Dedifferentiated amniotic fluid mesenchymal stem cell (primary cell): ENCODE data around the gene USP36.

ENCODE experiments used
- DNase-seq: peaks from one replicate; pipeline ENCODE4 v3.0.0-alpha.2; 2016; ENCODE audit errors: extremely low spot score

The USP36 gene

DNA sequence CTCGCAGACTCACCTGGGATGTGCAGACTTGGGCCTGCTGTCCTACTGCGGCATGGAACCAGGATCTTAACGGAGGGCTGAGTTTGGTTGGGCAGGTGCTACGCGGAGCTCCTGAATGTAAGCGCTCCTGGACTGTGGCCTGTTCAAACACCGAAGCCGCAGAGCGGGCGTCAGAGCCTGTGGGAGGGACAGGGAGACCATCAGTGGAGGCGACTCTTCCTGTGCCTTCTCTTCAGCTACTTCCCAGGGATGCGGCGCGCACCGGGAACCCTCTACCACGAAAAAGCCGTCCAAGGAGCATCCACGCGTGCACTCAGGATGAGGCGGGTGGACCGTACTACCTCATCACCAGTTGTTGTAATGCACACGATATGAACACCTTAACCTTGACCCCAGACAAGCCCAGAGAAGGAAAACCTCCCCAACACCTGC, 2.0 kb downstream of the USP36 start:
- no peak for DNase-seq

DNA sequence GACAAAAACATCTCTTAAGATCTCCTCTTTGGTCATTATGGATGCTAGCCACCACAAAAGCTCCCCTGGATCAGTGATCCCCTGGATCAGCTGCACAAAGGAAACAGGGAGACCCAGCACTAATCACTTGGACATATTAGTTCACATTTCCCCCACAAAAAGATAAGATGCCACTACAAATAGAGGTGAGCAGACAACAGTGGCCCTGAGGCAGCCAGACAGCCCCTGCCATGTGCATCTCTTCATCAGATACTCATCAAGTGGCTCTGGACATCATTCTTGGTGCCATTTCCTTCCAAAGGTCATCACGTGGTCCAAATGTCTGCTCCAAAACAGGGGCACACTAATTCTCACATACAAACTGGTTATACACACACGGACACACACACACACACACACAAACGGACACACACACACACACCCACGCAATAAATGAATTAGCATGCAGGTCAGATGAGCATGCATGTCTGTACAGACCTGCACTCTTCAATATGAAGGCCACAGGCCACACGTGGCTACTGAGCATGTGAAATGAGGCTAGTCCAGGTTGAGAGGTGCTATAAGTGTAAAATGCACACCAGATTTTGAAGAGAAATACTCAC, 4.1 kb downstream of the USP36 start:
- no peak for DNase-seq

DNA sequence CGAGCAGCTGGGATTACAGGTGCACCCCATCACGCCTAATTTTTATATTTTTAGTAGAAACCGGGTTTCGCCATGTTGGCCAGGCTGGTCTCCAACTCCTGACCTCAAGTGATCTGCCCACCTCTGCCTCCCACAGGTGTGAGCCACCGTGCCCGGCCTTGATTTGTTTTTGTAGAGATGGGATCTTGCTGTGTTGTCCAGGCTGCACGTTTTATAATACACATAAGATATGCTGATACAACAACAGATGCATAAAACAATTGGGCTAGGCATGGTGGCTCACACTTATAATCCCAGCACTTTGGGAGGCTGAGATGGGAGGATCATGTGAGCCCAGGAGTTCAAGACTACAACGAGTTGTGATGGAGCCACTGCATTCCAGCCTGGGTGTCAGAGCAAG, 6.0 kb downstream of the USP36 start:
- no peak for DNase-seq

DNA sequence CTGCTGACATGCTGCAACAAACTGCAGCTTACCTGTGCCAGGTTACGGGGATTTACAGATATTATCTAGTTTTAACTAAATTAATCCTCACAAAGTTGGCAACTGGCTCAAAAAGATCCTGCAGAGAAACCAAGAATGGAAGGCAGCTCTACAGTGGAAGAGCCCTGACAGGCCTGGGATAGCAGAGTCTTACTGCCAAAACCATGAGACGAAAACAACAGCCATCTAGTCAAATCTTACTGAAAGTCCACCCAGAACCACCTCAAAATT, 8.1 kb downstream of the USP36 start:
- DNase-seq, result no peak

DNA sequence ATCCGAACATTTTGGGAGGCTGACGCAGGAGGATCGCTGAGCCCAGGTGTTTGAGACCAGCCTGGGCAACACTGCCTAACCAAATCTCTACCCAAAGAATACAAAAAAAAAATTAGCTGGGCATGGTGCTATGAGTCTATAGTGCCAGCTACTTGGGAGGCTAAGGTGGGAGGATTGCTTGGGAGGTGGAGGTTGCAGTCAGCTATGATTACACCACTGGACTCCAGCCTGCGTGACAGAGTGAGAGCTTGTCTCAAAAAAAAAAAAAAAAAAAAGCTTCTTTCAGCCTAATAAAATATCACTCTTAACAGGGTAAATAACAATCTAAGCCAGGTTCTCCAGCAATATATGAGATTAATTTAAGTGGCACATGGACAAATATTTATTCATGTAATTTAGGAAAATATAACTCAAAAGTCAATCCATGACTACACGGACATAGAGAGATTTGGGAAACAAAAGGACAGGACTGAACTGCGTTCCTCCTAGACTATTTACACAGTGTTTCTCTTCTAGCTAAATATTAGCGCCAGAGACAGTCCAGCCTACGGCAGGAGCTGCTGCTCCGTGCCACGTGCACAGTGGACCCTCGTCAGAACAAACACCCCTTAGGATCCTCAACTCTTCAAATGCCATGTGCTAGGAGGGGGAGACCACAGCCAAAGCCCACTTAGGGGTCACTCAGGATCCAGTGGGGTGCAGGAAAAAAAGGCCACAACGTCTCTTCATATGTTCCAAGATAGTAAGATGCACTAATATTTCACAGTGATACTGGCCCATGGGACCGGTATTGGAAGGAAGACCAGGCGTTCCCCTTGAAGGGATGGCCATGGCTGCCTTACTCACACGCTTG, 8.7 kb downstream of the USP36 start:
- no peak for DNase-seq

DNA sequence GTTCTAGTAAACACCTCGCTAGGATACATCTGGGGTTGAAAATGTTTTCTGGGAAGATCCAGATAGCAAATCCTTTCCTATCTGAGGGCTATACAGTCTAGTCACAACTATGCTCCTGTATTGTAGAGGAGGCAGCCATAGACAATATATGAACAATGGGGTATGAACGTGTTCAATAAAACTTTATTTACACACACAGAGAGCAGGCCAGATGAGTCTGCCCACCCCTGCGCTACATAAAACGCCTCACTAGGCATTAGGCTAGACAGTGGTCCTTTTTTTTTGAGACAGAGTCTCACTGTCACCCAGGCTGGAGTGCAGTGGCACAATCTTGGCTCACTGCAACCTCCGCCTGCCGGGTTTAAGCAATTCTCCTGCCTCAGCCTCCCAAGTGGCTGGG, 11.1 kb downstream of the USP36 start:
- no peak for DNase-seq

DNA sequence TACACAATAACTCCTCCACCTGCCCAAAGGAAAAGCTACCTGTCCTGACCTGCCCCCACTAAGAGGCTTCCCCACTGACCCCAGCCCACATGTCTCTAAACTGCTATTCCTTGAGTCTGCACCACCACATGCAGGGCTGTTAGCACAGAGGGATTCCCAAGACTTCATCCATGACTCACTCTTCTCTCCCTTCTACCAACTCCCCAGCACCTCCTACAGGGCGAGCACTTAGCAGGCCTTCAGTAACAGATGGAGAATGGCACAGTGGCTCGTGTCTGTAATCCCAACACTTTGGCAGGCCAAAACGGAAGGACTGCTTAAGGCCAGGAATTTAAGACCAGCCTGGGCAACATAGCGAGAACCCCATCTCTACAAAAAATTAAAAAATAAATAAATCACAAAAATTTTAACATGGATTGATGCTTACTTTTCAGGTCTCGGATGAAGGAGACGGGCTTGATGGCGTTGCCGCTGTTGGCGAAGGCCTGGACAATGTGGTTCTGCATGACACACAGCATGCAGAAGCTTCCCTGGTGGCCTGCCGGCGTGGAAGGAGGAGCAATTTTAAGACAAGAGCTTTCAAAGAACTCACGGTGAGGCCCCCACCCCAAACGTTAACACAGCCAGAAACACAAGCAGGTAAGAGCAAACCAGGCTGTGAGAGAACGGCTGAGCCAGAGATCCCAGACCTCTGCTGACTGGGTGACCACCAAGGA, 12.0 kb downstream of the USP36 start:
- no peak for DNase-seq

DNA sequence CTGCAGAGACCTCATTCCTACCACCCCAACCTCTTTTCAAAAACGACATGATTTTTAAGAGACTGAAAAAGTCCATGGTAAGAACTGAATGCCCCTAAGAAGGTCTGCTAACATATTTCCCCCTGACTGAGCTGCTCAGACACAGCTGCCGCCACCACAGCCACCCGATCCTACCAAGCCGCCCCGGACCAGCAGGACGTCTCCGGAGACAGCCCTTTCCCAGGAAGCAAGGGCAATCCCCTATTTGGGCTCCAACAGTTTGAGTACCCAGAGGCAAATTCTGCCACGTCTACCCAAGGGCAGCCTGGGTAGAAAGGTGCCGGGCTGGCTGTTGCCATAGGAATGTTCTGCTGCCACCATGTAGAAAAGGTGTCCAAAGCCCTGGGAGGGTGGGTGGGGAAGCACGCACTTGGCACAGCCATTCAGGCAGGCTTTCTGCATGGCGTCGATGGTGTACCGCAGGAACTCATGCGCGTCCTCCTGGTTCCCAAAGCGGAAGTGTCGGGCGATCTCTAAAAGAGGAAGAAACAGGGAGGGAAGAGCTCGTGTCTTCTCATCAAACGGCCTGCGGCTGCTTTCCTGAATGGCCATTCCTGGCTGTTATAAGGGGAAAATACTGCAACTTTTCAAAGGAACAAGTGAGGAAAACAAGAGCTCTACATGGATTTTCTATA, 13.6 kb downstream of the USP36 start:
- no peak for DNase-seq

DNA sequence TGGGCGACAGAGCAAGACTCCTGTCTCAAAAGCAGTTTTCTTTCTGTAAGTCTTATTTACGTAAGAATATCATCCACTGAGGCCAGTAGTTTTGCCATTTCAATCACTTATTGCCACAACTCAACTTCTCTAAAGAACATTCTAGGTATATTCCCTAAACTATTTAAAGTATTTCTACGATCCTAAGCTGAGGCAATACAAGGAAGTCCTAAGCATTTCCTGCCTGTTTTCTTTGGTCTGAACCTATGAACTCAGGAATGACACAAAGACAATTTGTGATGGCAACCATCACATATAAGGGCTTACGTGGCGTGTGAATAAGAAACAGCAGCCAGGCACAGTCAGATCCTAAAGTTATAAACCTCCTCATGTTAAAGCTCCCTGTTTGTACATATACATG, 14.2 kb downstream of the USP36 start:
- DNase-seq, result no peak

DNA sequence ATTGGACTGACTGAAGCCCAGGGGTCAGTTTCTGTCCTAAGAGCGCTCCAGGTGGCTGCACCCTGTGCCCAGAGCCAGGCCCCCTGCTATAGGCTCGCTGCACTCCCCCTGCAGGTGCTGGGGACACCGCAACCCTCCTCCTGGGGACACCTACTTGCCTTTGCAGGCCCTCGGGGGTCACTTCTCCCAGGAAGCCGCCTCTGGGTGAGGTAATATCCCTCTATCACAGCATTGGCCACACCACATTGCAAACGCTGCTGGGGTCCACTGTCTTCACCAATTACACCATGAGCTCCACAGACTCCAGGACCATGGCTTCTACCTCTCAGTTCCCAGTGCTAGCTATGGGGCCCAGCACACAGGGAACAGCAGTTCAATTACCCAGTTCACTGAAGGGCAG, 14.9 kb downstream of the USP36 start:
- no peak for DNase-seq

DNA sequence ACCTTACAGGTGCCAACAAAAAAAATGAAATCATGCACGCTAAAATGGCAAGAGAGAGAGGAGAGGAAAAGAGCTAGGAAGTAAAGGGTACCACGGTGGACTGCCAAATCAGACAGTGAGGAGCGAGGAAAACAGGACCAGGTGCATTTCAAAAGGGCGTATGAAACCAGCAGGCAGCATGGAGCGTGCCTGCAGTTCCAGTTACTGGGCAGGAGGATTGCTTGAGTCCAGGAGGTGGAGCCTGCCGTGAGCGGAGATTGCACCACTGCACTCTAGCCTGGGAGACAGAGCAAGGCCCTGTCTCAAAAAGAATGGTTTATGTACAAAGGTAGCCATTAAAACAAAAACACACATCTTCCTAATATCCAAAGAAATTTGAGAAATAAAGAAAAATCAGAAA, 16.4 kb downstream of the USP36 start:
- no peak for DNase-seq

DNA sequence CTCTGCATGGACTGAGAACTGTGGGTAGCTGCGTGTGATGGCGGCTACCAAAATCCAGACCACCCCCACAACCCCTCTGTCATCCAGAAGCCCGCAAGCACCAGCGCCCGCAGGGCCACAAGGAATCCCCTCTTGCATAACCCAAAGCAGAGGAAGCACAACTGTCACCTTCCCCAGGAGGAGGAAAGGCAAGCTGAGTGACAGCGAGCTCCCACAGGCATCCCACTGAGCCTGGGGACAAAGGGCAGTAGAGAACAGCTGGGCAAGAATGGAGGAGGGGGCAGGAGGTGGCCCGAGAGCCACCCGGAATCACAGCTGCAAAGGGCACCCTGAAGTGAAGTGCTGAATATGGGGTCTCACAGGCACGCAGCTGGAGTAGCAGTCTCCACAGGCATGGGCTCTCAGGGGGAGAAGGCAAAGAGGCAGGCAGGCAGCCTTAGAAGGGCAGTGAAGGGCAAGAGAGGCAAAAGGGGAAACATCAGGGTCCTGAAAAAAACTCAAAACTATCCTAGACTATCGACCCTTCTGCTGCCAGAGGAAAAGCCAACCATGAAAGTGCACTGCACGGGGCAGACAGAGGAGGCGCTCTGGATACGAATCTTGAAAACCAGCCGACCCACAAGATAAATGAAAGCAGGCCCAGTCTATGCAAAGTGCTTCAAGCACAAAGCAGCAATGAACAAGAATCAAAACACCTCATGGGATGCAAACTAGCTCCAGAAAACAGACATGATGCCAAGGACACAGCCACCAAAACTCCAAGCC, 17.1 kb downstream of the USP36 start:
- no peak for DNase-seq

DNA sequence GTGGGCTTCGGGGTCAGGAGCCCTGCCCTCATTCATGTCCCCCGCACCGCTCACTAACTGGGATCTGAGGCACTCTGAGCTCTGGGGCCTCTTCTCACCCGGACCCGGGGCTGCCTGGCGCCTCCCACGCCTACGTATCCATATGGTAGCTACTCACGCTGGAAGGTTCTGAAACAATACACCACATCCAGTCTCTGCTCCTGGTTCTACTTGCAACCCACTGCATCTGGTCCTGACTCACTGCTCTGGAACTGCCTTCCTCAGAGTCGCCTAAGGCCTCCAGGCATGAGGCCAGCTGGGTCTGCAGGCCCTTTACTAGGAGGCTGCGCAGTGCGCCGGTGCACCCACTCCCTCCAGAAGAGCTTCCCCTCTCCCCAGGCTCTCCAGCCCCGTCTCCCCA, 18.1 kb downstream of the USP36 start:
- DNase-seq, result peak; percentile 88

DNA sequence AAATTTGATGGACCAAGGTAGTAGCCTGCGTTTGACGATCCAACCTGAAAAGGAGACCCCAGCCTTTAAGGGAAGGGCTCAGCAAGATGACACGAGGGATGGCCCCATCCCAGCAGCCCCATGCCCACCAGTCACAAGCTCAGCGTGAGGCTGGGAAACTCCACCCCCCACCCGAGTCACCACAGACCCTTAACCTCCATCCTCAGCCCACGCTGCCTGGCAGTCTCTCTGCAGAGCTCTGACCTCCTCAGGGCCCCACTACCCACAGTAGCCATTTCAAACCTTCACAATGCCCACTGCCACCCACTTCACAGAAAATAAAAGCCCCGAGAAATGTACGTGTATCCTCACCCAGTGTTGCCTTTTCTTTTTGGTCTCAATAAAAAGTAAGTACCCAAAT, 18.7 kb downstream of the USP36 start:
- DNase-seq, result no peak

DNA sequence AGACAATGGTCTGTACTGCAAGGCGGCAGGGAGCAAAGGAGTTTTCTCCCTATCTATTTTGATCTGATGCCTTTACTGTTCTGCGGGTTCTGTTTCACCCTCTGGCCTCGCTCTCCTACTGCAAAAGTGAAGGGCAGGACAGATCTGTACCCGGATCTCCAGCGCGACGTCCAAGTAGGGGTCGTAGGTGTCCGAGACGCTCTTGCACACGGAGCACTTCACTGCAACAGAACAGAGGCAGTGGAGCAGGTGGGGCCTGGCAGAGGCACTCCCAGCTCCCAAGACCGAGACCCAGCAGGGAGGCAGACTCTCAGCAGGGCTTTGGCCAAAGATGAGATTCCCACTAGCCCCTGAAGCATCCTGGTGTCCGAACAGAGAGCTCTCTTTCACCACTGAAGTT, 19.8 kb downstream of the USP36 start:
- DNase-seq, result no peak

DNA sequence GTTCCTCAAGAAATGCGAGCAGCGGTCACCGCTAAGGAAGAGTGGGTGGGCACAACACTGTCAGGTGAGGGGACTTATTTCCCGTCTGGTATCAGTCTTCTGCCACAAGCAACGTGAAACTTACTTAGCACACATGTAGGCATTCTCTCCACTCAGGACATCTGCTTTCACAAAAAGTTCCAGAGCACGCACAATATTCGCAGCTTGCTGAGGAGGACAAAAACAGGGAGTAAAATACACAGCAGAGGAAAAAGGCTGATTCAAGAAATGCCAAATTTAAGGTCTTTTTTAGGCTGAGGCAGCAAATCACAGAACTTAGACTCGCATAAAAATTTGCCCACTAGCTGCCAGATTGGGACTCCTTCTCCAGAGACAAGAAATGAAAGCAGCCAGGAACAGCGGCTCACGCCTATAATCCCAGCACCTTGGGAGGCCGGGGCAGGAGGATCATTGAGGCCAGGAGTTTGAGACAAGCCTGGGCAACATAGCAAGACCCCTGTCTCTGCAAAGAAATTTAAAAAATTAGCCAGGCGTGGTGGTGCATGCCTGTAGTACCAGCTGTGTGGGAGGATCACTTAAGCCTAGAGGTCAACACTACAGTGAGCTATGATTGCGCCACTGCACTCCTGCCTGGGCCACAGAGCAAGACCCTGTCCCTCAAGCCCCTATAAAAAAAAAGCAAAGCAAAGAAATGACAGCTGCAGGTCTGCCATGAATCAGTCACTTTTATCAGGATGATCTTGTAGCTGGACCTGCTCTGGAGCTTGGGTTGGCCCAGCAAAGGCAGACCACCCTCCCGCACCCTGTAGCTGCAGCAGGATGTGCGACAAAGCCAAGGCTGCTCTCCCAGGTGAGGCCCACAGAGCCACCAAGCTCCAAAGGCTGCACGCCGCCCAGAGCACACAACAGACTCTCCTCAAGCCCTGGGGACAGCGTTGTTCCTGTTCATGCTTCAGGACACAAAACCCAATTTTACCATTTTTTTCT, 20.5 kb downstream of the USP36 start:
- no peak for DNase-seq

DNA sequence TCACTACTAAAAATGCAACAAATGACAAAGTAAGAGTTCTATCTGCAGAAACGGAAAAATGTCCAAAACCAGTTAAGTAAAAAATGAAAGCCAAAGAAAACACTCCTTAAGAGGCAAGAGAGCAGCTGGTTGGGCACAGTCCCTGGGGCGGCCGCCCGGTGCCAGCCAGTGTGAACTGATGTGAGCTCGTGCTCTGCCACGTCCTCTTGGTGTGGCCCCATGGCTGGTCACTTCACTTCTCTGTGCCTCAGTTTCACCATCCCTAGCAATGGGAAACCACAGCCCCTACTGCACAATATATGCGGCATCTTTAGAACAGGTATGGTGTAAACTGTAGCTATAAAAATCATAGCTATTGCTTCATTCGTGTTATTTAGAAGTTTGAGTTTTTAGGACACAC, 21.2 kb downstream of the USP36 start:
- no peak for DNase-seq

DNA sequence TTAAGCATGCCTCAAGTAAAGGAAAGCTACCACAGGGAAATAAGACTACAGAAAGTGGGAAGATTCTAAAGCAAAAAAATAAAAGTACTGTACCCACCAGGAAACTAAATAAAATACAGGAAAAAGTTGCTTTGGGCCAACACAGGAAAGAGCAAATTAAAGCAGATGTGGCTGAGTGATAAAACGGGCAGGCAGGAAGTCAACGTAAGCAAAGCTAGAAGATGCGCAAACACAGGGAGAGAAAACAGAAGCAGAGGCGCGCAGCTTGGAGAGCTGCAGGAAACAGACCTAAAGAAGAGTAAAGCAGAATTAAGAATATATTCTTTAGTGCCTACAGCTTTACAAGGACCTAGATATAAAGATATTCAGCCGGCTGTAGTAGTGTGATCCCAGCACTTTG, 21.7 kb downstream of the USP36 start:
- no peak for DNase-seq

DNA sequence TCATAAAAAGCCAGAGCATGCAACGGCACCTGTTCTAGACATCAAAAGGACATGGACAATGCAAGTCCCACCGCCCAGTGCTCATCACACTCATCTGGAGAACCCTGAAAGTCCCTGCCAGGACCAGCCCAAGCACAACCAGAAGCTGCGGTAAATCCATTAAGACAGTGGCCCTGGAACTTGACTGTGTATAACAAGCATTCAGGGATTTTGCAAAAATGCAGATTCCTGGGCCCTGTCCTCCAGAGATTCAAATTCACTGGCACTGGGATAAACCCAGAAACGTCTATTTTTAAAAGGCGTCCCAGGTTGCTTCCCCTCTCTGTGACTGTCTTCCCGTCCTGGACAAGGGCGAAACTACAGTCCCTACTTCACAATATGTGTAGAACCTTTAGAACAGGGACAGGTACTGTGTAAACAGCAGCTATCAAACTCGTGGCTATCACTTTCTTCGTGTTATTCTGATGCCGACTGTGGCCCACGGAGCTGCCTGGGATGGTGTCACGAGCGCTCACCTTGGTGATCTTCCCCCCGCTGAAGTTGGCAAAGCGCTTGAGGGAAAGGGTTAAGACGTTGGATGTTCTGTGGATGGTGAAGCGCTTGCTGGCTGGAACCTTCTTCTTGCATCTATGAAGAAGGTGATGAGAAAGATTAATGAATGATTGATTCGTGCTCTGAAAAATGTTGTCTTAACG, 22.3 kb downstream of the USP36 start:
- no peak for DNase-seq

DNA sequence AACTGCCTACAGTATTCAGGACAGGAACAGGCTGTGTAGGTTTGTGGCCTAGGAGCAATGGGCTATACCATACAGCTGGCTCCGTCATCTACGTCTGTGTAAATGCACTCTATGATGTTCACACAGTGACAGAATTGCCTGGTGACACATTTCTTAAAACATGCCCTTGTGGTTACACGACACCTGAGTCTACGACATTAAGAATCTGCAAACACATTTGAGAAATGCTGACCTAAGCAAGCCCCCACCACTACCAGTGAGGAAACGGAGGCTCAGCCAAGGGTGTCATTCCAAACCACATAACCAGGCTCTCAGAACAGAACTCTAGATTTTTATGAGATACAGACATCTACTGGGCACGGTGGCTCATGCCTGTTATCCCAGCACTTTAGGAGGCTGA, 23.5 kb downstream of the USP36 start:
- DNase-seq, result no peak
